Lower lobe of right lung (tissue), 2 donors: ENCODE measurements around the gene CFAP141. TPM values are rescaled to one million over a fixed set of nuclear protein-coding genes. Genes with fewer than 3 reads are reported as not detected.

ENCODE experiments used
- ATAC-seq, 2 donors: fragments of 200-7000 bp; cut with Tn5 transposase; one replicate each; pipeline ENCODE4 v1.9.1; 2020 to 2022; ENCODE audit warnings: mild to moderate bottlenecking in 2 of 2, moderate library complexity in 2 of 2
- DNase-seq: peaks from one replicate; pipeline ENCODE4 v3.0.0-alpha.2; 2020
- H3K27ac ChIP-seq: fragments of 200-600 bp; one replicate; pipeline ENCODE4 v1.8.0; 2022
- H3K27me3 ChIP-seq: fragments of 200-600 bp; one replicate; pipeline ENCODE4 v1.8.0; 2022; ENCODE audit warnings: low read depth
- H3K36me3 ChIP-seq: fragments of 200-600 bp; one replicate; pipeline ENCODE4 v1.8.0; 2022; ENCODE audit warnings: mild to moderate bottlenecking
- H3K4me1 ChIP-seq: fragments of 200-600 bp; one replicate; pipeline ENCODE4 v1.8.0; 2022
- H3K4me3 ChIP-seq: fragments of 200-600 bp; one replicate; pipeline ENCODE4 v1.8.0; 2022; ENCODE audit warnings: mild to moderate bottlenecking
- H3K9me3 ChIP-seq: fragments of 200-600 bp; one replicate; pipeline ENCODE4 v1.8.0; 2022
- intact Hi-C: fragments of 100-400 bp; cut with DNase I; formaldehyde crosslinking; loops from one replicate; pipeline ENCODE4 v1.11.0; 2022
- total RNA-seq: library from RNA; stranded (reverse); fragmentation: NEBNext Ultra II Directional; extraction: Animal tissue kit (Norgen Biotek cat#: 25700); gene quantifications from one replicate; pipeline ENCODE4 v1.2.1, GENCODE V29; 2021
- TF ChIP-seq, protein P1 (sequence below): fragments of 200-600 bp; IDR thresholded peaks from one replicate; pipeline ENCODE4 v1.8.0; 2022; ENCODE audit warnings: antibody characterized with exemption, mild to moderate bottlenecking
- donor health status: DM: no; HTN: yes; CAD: no; lungs with severe emphysema.

Gene CFAP141
- total RNA-seq, 1 donor from 2014 or later: 2.8 TPM

GRCh38 chr1:154191990-154192461 is 14.1 kb downstream of the CFAP141 start, which contains the start of gene TPM3:
Gene TPM3 (minus strand): TSS chr1:154192100. CDS start chr1:154192018, 82 bp downstream.
- TF ChIP-seq, protein P1, sequence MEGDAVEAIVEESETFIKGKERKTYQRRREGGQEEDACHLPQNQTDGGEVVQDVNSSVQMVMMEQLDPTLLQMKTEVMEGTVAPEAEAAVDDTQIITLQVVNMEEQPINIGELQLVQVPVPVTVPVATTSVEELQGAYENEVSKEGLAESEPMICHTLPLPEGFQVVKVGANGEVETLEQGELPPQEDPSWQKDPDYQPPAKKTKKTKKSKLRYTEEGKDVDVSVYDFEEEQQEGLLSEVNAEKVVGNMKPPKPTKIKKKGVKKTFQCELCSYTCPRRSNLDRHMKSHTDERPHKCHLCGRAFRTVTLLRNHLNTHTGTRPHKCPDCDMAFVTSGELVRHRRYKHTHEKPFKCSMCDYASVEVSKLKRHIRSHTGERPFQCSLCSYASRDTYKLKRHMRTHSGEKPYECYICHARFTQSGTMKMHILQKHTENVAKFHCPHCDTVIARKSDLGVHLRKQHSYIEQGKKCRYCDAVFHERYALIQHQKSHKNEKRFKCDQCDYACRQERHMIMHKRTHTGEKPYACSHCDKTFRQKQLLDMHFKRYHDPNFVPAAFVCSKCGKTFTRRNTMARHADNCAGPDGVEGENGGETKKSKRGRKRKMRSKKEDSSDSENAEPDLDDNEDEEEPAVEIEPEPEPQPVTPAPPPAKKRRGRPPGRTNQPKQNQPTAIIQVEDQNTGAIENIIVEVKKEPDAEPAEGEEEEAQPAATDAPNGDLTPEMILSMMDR: no peak
- Histone ChIP-seq H3K9me3 (no peaks in the 10 kb centered on the region), H3K27me3 (no peaks in the 10 kb centered on the region), H3K27ac (no peak within 1 kb of the TSS), H3K36me3 (no peaks in the 10 kb centered on the region), H3K4me3 (no peak within 1 kb of the TSS), H3K4me1 (no peaks in the 10 kb centered on the region)
- DNase-seq (no peak), ATAC-seq (no peak)
- intact Hi-C loops: no loop called here

GRCh38 chr1:154190550-154190949 is 15.6 kb downstream of the CFAP141 start:
- ATAC-seq (no peak), DNase-seq (no peak)
- no peaks in the 10 kb centered on the region for H3K4me1 ChIP-seq
- no peak overlapping the region for H3K4me3 ChIP-seq
- no peaks in the 10 kb centered on the region for H3K9me3 ChIP-seq
- H3K27me3 ChIP-seq: no peaks in the 10 kb centered on the region
- H3K36me3 ChIP-seq: no peaks in the 10 kb centered on the region
- intact Hi-C loops: no loop called here
- TF ChIP-seq, protein P1: no peak
- H3K27ac ChIP-seq: no peak overlapping the region

DNA sequence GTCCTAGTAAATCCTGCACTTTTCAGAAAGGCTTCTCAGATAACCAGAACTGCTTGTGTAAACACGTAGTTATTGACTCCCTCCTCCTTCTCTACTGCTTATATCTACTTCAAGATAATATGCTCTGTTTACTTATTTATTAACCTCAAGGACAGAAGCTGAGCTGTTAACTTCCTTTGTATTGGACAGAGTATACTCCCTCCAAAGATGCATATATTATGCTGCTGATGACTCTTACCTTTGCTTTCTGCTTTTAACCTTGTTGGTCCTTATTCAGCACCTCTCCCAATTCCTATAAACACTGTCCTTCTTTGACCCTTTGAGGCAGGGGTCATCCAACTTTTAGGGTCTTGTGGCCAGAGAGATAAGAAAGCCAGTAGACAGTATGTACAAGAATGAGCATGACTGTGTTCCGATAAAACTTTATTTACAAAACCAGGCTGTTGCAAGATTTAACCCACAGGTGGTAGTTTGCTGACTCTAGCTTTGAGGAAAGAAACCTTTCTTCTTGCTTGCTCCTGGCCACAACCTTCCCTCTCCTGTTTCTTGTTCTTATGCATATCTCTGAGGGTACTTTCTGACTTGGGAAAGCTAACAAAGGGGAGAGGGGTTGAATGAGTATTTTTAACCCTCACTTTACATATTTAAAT is 19.2 kb downstream of the CFAP141 start:
- intact Hi-C loops: no loop called here
- TF ChIP-seq, protein P1: no peak
- Histone ChIP-seq H3K9me3 (no peaks in the 10 kb centered on the region), H3K4me3 (no peak overlapping the region), H3K27me3 (no peaks in the 10 kb centered on the region), H3K4me1 (peaks cover 6% of the 10 kb centered on the region), H3K27ac (no peak overlapping the region), H3K36me3 (no peaks in the 10 kb centered on the region)
- DNase-seq (no peak), ATAC-seq (no peak)

DNA sequence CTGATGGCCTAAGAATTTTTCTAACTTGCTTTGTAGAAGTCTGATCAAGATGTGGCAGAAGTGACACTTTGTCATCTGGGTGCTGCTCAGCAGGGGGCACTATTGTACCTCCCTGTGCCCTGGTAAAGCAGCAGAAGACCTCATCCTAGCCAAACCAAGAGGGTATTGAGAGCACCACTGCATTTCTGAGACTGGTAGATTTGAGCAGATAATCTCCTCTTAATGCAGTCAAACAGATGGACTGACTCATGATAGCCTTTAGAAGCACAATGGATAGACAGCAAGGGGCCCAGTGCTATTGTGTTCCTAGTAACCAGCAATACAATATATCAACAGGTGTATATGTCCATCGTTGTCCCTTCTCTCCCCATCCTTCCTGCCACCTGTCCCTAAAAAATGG is 20.0 kb downstream of the CFAP141 start:
- Histone ChIP-seq H3K27me3 (no peaks in the 10 kb centered on the region), H3K27ac (no peak overlapping the region), H3K36me3 (no peaks in the 10 kb centered on the region), H3K4me1 (peaks cover 12% of the 10 kb centered on the region), H3K4me3 (no peak overlapping the region), H3K9me3 (no peaks in the 10 kb centered on the region)
- ATAC-seq (no peak), DNase-seq (peak; percentile 73)
- intact Hi-C loops: no loop called here
- TF ChIP-seq, protein P1: peak; percentile 57

DNA sequence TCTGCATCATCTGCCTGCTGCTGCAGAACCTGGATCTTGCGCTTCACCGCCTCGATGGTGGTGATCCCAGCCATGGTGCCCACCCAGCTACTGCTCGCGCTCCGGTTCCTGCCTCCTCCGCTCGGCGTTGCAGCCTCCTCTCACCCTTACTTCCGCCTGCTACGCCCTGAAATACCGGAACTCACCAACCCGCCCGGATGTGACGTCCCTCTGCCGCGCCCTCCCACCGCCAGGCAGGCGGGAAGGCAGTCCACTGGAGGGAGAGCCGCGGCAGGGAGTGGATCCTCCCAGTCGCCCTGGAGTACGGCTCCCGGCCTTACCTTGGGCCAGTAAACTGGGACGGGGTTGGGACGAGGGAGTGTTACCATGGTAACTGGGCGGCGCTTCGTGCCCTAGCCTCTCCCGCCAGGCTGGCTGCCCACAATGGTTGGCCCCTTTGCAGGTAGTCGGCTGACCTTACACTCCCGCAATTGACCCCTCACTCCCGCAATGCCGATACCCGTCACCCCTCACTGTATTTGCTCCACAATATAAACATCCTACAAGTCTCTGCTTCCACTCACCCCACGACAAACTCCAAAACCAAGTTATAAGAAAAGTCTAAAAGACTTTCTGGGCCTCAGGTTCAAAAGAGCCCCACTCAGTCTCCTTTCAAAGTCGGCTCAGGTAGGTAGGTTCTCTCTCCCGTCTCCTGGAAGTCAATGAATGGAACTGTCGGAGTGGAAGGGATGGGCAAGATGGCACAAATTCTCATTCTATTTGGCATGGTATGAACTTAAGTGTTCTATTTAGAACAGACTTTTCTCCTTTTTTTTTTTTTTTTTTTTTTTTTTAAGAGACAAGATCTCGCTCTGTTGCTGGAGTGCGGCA is 22.9 kb downstream of the CFAP141 start:
- Histone ChIP-seq H3K4me1 (peaks cover 41% of the 10 kb centered on the region), H3K36me3 (peaks cover 14% of the 10 kb centered on the region), H3K27ac (peak overlapping the region; percentile 97), H3K9me3 (no peaks in the 10 kb centered on the region), H3K27me3 (no peaks in the 10 kb centered on the region), H3K4me3 (peak overlapping the region; percentile 99)
- peak; percentile 95 to 96 for ATAC-seq
- peak; percentile 97 for DNase-seq
- TF ChIP-seq, protein P1: no peak
- intact Hi-C loops: no loop called here
